A549 treated with dexamethasone at 1 μM for 4 hours (cell line): ENCODE results near the gene NR1H2. TPM values are rescaled to one million over a fixed set of nuclear protein-coding genes. Genes with fewer than 3 reads are reported as not detected.

Experiments used
- total RNA-seq: library from RNA; stranded (reverse); fragments of 200-300 nt; extraction: Qiagen RNA extraction; gene quantifications from 5 replicates; pipeline ENCODE4 v1.2.3, GENCODE V29; 2022

Gene NR1H2
- total RNA-seq: 55.3 to 72.9 TPM (median 70.2 TPM) in 5 replicates

GRCh38 chr19:50376166-50377050, at the start of gene NR1H2:
NR1H2 (plus strand) TSS chr19:50376457; CDS start chr19:50377606, 1,149 bp downstream.

DNA sequence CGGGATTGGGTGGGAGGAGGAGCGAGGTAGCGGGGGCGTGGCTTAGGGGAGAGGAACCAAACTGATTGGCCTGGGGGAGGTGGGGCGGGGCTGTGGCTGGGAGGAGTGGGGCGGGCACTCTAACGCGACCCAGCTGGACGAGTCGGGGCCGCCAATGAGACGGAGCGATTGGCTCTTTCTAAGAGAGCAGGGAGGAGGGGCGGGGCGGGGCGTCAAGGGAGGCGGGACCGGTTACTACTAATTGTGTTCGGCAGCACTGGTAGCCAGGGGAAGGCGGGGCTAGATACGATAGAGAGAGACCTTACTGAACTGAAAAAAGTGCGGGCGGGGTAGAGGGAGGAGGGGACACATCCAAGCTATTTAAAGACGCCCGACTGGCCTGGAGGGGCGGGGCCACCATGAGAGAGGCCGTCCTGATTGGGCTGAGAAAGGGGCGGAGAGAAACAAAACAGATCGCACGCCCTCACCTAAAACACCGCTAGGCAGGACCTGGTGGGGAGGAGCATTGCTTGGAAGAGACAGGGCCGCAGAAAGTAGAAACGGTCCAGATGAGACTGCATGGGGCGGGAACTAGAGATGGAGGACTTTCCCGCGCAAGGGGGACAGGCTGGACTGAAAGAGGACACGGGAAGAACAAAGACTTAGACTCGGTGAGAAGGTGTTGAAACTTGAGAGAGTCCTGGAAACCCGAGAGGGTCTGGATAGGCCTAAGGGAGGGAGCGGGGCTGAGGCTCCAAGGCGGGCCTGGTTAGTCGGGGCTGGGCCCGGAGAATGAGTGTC, 46.9 kb upstream of the NR1H2 start, which contains the start of gene KCNC3:
Gene KCNC3 (minus strand): TSS at position 232 of the 780 bp plus-strand sequence. CDS start 295 bp downstream, outside the sequence.

DNA sequence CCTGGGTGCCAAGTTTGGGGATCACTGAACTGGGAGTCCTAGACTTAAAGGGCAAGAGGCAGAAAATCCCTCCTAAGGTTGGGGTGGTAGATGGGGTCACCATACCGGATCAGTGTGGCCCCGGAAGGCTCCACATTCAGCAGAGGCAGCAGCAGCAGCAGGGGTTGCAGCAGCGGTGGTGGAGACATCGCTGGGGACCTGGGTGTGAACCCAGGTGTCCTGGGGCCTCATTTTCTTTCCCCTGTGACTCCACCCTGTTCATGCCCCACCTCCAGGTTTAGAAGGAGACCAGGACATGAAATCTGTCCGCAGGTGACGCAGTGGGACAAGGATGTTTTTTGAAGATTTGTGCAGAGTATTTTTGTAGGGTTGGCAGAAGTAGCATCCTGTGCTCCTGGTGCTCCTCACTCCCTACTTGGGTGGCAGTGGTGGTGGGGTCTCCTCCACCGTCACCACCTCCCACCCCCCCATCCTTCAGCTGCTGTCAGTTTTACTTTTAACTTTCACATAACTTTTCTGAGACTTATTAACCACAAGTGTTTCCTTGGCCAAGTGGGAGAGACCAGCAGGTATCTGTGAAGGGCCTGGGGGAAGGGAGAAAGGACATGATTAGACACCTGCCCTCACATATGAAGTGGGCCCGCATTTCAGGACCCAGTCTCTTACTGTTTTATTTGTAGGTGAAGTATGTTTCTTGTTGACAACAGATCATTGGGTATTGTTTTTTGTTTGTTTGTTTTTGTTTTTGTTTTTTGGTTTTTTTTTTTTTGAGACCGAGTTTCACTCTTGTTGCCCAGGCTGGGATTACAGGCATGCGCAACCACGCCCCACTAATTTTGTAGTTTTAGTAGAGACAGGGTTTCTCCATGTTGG, 10.6 kb upstream of the NR1H2 start, which contains the start of gene NAPSA:
Gene NAPSA (minus strand): TSS at position 206 of the 873 bp plus-strand sequence. CDS start 18 bp downstream, at position 188.

GRCh38 chr19:50383852-50384684, 7.8 kb downstream of the NR1H2 start, which contains the start of gene POLD1:
POLD1 (plus strand) TSS chr19:50384347; CDS start chr19:50398852, 14,505 bp downstream.

DNA sequence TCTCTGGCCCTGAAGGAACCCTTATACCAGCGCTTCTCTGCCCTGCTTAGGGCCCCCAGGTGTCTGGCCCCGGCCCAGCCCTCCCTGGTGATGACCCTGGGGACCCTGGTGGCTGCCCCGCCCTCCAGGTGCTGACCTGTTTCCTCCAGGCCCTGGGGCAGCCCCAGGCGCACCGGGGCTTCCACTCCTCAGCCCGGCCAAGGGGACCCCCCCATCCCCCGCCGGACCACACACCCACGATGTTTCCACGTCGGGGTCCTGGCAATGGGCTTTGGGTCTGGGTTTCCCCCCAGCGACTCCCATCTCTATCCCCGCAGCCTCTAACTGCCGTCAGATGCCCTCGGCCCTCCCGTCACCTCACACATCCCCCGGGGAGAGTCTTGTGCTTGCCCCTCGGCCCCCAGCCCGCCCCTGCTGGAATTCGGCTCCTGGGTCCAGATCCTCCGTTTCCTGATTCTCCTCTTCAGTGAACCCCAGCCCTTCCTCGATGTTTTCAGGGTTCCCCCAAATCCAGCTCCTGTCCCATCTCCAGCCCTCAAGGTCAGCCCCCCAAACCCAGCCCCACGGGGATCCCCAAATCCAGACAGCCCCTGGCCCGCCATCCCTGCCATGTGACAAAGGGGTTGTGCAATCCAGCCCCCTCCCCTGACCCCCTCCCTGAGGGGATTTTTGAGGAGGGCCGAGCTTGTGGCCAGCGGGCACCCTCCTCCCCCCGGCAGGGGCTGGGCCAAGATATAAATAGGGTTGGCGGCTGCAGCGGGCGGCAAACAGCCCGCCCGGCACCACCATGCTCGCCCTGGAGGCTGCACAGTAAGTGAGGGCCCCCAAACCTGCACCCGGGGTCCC, 42.1 kb downstream of the NR1H2 start, which contains the start of gene SPIB:
Gene SPIB (plus strand): TSS at position 763 of the 846 bp plus-strand sequence. CDS start 25 bp downstream, at position 788.

DNA sequence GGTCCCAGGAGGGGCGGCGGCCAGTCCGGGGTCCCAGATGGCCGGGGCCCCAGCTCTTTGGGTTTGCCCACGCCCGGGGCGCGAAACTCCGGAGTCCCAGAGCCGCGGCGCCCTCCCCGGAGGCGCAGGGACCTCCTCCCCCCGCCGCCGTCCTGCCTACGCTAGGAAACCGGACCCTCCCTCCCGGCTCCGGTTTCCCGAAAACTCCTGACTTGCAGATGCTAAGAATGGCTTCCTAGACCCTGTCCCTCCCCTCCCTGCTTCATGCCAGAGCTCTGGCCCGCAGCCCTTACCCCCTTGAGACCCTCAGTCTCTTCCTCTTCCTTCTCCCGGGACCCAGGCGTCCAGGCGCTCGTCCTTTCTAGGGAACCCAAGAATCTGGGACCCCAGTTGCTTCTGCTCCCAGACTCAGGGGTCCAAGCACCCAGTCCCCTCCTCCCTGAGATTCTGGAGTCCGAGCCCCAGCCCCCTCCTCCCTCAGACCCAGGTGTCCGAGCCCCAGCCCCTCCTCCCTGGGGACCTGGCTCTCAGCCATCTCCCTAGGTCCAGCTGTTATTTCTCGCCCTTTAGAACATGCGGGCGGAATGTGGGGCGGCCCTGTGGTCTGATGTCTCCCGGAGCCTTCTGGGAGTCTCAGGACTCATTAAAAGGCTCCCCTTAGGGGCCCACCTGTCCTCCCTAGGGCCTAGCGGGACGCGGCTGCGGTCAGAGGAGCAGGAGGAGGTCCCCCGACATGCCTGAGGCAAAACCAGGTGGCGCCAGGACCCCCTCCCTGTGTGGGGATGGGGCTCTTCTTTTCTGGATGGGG, 56.2 kb downstream of the NR1H2 start, which contains the start of gene MYBPC2:
Gene MYBPC2 (plus strand): TSS at position 672 of the 808 bp plus-strand sequence. CDS start 62 bp downstream, at position 734.

Other genes with a start within 250 kb of the NR1H2 start
- not detected in 5 replicates for gene IZUMO2, start 213.2 kb upstream of the NR1H2 start, total RNA-seq
- gene MYH14, start 172.8 kb upstream of the NR1H2 start, total RNA-seq: 4.4 to 7.8 TPM (median 7.2 TPM) in 5 replicates
- 0.98 to 1.7 TPM (median 1.7 TPM) in 5 replicates for gene KCNC3, start 47.1 kb upstream of the NR1H2 start, total RNA-seq
- 0.32 to 1.1 TPM (median 0.84 TPM) in 5 replicates for gene NAPSA, start 10.8 kb upstream of the NR1H2 start, total RNA-seq
- 44.4 to 82.0 TPM (median 73.4 TPM) in 5 replicates for gene POLD1, start 7.9 kb downstream of the NR1H2 start, total RNA-seq
- 0.12 to 0.46 TPM (median 0.18 TPM) in 5 replicates for gene SPIB, start 42.5 kb downstream of the NR1H2 start, total RNA-seq
- gene MYBPC2, start 56.4 kb downstream of the NR1H2 start, total RNA-seq: not detected in 5 replicates
- gene EMC10, start 100.0 kb downstream of the NR1H2 start, total RNA-seq: 109 to 144 TPM (median 140 TPM) in 5 replicates
- gene GARIN5A, start 100.4 kb downstream of the NR1H2 start, total RNA-seq: 1.6 to 1.9 TPM (median 1.8 TPM) in 5 replicates
- 60.1 to 72.6 TPM (median 68.8 TPM) in 5 replicates for gene JOSD2, start 134.7 kb downstream of the NR1H2 start, total RNA-seq
- gene ASPDH, start 137.5 kb downstream of the NR1H2 start, total RNA-seq: not detected in 5 replicates
- 0.33 to 0.63 TPM (median 0.54 TPM) in 5 replicates for gene LRRC4B, start 192.0 kb downstream of the NR1H2 start, total RNA-seq